ENCODE data around the gene KLK10. TPM values are rescaled to one million over a fixed set of nuclear protein-coding genes. Genes with fewer than 3 reads are reported as not detected.

The KLK10 gene
- total RNA-seq, 1 experiment from 2014 or later, result 28.0 TPM

DNA sequence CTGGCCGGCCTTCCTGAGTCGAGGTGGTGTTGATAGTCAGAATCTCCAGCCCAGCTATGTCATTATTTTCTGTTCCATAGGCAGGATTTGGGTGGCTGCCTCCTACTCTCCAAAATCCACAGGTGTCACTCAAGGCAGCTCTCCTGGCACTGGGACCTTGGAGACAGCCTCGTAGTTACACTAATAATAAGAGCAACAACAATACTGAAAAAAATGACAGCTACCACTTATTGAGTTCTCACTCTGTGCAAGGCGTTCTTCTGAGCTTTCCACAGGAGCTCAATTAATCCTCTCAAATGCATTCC is 27.5 kb upstream of the KLK10 start:
- intact Hi-C loops (cut with micrococcal nuclease; ENCODE audit: unreplicated experiment), result no loop called here
- H3K27me3 ChIP-seq (ENCODE audit: insufficient read depth, low read depth), result peaks cover 55% of the 10 kb centered on the region
- ChIA-PET CTCF (no interaction called here), POLR2A (ENCODE audit: unreplicated experiment) (interaction anchor here (0.6 to 0.9 kb wide), 3 partner anchors 26 to 46 kb away, joined by 3 read pairs; partner anchors contain the start of gene KLK8)
- H3K4me3 ChIP-seq, result no peak overlapping the region
- TF ChIP-seq EZH2 (IDR thresholded peaks at IDR 0.05; ENCODE audit: low read depth), result no peak
- TF ChIP-seq, protein P1, sequence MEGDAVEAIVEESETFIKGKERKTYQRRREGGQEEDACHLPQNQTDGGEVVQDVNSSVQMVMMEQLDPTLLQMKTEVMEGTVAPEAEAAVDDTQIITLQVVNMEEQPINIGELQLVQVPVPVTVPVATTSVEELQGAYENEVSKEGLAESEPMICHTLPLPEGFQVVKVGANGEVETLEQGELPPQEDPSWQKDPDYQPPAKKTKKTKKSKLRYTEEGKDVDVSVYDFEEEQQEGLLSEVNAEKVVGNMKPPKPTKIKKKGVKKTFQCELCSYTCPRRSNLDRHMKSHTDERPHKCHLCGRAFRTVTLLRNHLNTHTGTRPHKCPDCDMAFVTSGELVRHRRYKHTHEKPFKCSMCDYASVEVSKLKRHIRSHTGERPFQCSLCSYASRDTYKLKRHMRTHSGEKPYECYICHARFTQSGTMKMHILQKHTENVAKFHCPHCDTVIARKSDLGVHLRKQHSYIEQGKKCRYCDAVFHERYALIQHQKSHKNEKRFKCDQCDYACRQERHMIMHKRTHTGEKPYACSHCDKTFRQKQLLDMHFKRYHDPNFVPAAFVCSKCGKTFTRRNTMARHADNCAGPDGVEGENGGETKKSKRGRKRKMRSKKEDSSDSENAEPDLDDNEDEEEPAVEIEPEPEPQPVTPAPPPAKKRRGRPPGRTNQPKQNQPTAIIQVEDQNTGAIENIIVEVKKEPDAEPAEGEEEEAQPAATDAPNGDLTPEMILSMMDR (conservative IDR thresholded peaks at IDR 0.05), result no peak
- H3K9me3 ChIP-seq (ENCODE audit: insufficient read depth, low read depth), result no peaks in the 10 kb centered on the region; the same call in 1 of the 2 replicates
- no peak overlapping the region for H3K4me2 ChIP-seq
- no peaks in the 10 kb centered on the region for H3K9me2 ChIP-seq (ENCODE audit: insufficient read depth)
- no peaks in the 10 kb centered on the region for H3K79me2 ChIP-seq (ENCODE audit: low read depth)
- H3K27ac ChIP-seq, result no peak overlapping the region
- H3K36me3 ChIP-seq (ENCODE audit: low read depth), result no peaks in the 10 kb centered on the region
- H4K20me1 ChIP-seq (ENCODE audit: insufficient read depth), result no peaks in the 10 kb centered on the region
- H3K4me1 ChIP-seq (replicated peaks; ENCODE audit: insufficient read depth), result no peaks in the 10 kb centered on the region
- BruUV-seq (replicated peaks), result no TSS peak
- H2AFZ ChIP-seq, result no peak overlapping the region
- no peak for DNase-seq
- 0 out of 2 replicates have a peak, but pooled peaks cover 3% of the 10 kb centered on the region for H3F3A ChIP-seq (ENCODE audit: insufficient read depth, low read depth)

DNA sequence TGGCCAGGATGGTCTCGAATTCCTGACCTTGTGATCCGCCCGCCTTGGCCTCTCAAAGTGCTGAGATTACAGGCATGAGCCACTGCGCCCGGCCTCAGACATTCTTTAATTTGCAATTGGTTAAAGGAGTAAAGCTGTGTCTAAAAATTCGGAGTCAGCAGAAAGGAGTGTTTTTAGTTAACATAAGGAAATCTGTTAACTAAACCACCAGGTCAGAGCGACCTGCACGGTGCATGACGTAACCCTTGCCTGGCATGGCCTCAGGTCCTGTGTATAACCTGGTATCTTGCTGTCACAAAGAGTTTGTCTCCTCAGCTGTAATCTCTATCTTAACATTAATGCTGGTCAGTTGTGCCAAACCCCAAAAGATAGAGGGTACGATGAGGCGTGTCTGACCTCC is 24.8 kb upstream of the KLK10 start:
- BruUV-seq (replicated peaks), result no TSS peak
- POLR2A ChIA-PET (ENCODE audit: unreplicated experiment), result no interaction called here
- no peak overlapping the region for H3K4me3 ChIP-seq
- H3K36me3 ChIP-seq (ENCODE audit: low read depth), result no peaks in the 10 kb centered on the region
- no peaks in the 10 kb centered on the region for H3K9me3 ChIP-seq (ENCODE audit: insufficient read depth, low read depth)
- DNase-seq, result no peak
- peaks cover 43% of the 10 kb centered on the region for H3K27me3 ChIP-seq (ENCODE audit: insufficient read depth, low read depth)
- CTCF ChIA-PET, result no interaction called here
- H3K27ac ChIP-seq, result no peak overlapping the region
- no peaks in the 10 kb centered on the region for H3K9me2 ChIP-seq (ENCODE audit: insufficient read depth)
- no peaks in the 10 kb centered on the region for H4K20me1 ChIP-seq (ENCODE audit: insufficient read depth)
- H3K79me2 ChIP-seq (ENCODE audit: low read depth), result no peaks in the 10 kb centered on the region
- no peak overlapping the region for H2AFZ ChIP-seq
- intact Hi-C loops (cut with micrococcal nuclease; ENCODE audit: unreplicated experiment), result no loop called here
- no peaks in the 10 kb centered on the region for H3K4me1 ChIP-seq (replicated peaks; ENCODE audit: insufficient read depth)
- 0 out of 2 replicates have a peak, but pooled peaks cover 3% of the 10 kb centered on the region for H3F3A ChIP-seq (ENCODE audit: insufficient read depth, low read depth)
- TF ChIP-seq, protein P1 (conservative IDR thresholded peaks at IDR 0.05), result no peak
- TF ChIP-seq EZH2 (IDR thresholded peaks at IDR 0.05; ENCODE audit: low read depth), result no peak
- H3K4me2 ChIP-seq, result no peak overlapping the region

- intact Hi-C loops (cut with micrococcal nuclease; ENCODE audit: unreplicated experiment), result no loop called here
- POLR2A ChIA-PET (ENCODE audit: unreplicated experiment), result interaction anchor here (0.5 kb wide), 1 partner anchor 41 kb away, joined by 3 read pairs; no protein-coding TSS in a partner anchor
- H3K27me3 ChIP-seq (ENCODE audit: insufficient read depth, low read depth), result peaks cover 36% of the 10 kb centered on the region
Observed at GRCh38 chr19:51043497-51043896, 24.0 kb upstream of the KLK10 start.

More at GRCh38 chr19:51043497-51043896, 24.0 kb upstream of the KLK10 start:
- Histone ChIP-seq H3K9me2 (ENCODE audit: insufficient read depth) (no peaks in the 10 kb centered on the region), H3K36me3 (ENCODE audit: low read depth) (no peaks in the 10 kb centered on the region), H3F3A (ENCODE audit: insufficient read depth, low read depth) (0 out of 2 replicates have a peak, but pooled peaks cover 3% of the 10 kb centered on the region), H3K4me2 (no peak overlapping the region), H3K9me3 (ENCODE audit: insufficient read depth, low read depth) (no peaks in the 10 kb centered on the region), H4K20me1 (ENCODE audit: insufficient read depth) (no peaks in the 10 kb centered on the region), H3K27ac (no peak overlapping the region), H3K79me2 (ENCODE audit: low read depth) (no peaks in the 10 kb centered on the region), H3K4me1 (replicated peaks; ENCODE audit: insufficient read depth) (no peaks in the 10 kb centered on the region), H3K4me3 (no peak overlapping the region), H2AFZ (no peak overlapping the region)
- TF ChIP-seq, protein P1 (conservative IDR thresholded peaks at IDR 0.05), result no peak
- no TSS peak for BruUV-seq (replicated peaks)
- CTCF ChIA-PET, result no interaction called here
- no peak for DNase-seq

Data from PC-9 (cell line).